ENCODE results near the gene SIM2.

DNA sequence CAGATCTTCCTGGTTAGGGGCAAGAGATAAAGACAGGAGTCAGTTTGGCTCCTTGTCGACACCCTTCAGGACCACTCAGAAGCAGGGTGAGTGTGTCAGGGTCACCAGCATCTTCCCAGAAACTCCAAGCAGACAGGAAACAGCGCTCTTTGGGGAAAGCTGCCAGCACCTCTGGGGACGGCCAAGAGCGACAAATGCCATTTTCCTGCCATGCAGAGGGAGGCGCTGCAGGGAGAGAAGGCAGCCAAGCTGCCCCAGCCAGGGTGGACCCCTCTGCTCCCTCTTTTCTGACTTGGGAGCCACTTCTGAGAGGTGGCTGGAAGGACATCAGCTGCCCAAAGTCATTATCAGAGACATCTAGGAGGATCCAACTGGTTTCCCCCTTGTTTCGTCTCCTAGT is 29.0 kb downstream of the SIM2 start:
- TF ChIP-seq FOXA1 (IDR thresholded peaks at IDR 0.05) (no peak), BHLHE40 (IDR thresholded peaks at IDR 0.05; ENCODE audit: borderline replicate concordance) (no peak), FOXK2 (IDR thresholded peaks at IDR 0.05) (no peak), SP1 (IDR thresholded peaks at IDR 0.05) (no peak), ELF4 (IDR thresholded peaks at IDR 0.05) (no peak), FOXM1 (IDR thresholded peaks at IDR 0.05; ENCODE audit: borderline replicate concordance) (no peak), ZNF384 (IDR thresholded peaks at IDR 0.05) (no peak), L3MBTL2 (conservative IDR thresholded peaks at IDR 0.05) (no peak), HDGF (IDR thresholded peaks at IDR 0.05; ENCODE audit: borderline replicate concordance) (no peak)
- TF ChIP-seq, protein P1, sequence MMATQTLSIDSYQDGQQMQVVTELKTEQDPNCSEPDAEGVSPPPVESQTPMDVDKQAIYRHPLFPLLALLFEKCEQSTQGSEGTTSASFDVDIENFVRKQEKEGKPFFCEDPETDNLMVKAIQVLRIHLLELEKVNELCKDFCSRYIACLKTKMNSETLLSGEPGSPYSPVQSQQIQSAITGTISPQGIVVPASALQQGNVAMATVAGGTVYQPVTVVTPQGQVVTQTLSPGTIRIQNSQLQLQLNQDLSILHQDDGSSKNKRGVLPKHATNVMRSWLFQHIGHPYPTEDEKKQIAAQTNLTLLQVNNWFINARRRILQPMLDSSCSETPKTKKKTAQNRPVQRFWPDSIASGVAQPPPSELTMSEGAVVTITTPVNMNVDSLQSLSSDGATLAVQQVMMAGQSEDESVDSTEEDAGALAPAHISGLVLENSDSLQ (IDR thresholded peaks at IDR 0.05) = no peak

Data from HEK293T (cell line).